ENCODE data around the gene SLF1.

SLF1 gene

DNA sequence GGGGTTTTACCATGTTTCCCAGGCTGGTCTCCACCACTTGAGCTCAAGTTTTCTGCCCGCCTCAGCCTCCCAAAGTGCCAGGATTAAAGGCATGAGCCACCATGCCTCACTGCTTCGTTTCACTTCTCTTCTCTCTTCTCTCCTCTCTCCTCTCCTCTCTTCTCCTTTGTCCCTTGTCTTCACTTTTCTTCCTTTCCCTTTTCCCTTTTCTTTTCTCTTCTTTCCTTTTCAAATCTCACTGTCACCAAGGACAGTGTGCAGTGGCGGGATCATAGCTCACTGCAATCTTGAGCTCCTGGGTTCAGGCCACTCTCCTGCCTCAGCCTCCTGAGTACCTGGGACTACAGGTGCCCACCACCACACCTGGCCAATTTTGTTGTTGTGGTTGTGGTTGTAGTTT lies 49.5 kb downstream of the SLF1 start:
- DNase-seq = no peak

- no peak for DNase-seq
These were observed 52.3 kb downstream of the SLF1 start for GRCh38 chr5:94670726-94671125.

DNA sequence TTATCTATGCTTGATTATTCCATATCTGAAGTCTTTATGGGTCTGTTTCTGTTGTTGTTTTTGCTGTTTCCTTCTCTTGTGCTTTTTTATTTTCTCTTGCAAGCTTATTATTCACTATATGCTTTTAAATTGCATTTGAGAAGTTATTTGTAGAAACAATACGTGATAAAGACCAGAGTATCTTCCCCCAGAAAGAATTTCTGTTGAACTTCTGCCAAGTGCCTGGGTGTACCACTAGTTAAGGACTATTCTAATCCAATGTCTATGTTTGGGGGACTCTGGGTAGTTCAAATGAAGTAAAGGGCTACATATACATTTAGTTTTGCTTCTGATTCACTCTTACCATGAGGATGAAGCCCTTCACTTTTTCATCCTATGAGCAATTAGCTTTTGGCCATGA lies 54.3 kb downstream of the SLF1 start:
- DNase-seq = no peak

- DNase-seq = no peak
These were observed 56.3 kb downstream of the SLF1 start for GRCh38 chr5:94674490-94675382.

- DNase-seq = no peak
These were observed 57.6 kb downstream of the SLF1 start for GRCh38 chr5:94675965-94676618.

DNA sequence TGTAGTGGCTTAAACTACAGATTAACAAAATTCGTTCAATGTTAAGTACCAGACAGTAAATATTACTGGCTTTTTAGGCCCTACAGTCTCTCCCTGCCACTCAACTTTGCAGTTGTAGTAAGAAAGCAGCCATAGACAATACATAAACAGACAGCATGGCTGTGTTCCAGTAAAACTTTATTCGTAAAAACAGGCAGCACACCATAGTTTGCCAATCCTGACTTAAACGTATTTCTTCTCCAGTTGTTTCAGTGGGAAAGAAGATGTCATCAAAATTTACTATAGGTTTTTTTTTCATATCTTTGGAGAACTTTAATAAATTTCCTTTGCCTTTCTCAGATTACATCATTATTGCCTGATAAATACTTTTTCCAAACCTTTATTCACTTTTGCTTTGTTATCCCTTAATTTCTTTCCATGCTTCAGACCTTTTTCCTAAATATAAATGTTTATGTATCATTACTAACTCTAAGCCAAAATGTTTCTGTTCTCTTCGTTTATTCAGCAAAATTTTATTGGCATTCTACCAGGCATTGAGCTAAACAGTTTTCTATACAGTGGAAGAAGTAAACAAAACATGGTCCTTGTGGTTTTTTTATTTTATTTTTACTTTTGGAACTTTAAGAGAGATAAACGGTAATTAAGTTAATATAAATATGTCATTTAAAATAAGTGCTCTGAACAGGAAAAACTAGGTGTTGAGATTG lies 64.5 kb downstream of the SLF1 start:
- no peak for DNase-seq

GRCh38 chr5:94689908-94690307 lies 71.4 kb downstream of the SLF1 start:
- no peak for DNase-seq

DNA sequence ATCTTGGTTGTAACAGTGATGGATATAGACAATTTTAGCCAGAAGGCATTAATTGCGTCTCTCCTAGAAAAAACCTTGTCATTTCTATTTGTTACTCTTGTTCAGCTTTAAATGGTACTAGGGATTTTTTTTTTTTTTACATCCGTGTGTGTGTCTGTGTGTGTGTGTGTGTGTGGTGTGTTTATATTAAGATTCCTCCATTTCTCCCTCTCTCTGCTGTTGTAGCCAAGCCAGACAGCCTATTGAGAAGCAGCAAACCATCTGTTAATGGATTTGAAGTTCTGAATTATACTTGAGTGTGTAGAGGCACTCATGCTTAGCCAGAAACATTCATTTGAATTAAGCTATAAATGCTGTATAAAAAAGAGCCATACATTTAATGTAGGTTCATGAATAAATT lies 72.3 kb downstream of the SLF1 start:
- DNase-seq = no peak

- DNase-seq = no peak
These were observed 72.8 kb downstream of the SLF1 start for GRCh38 chr5:94691291-94691690.

DNA sequence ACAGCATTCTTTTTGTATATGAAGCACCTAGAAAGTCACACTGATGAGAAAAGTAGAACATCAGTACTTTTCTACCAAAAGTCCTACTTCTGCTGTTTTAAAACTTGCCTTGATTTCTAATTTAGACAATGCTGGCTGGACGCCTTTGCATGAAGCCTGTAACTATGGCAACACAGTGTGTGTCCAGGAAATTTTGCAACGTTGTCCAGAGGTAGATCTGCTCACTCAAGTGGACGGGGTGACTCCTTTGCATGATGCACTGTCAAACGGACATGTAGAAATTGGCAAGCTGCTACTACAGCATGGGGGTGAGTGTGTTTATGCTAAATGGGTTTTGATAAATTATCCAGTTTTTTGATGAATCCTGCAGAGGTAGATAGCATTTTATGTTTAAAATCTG lies 73.5 kb downstream of the SLF1 start:
- no peak for DNase-seq

DNA sequence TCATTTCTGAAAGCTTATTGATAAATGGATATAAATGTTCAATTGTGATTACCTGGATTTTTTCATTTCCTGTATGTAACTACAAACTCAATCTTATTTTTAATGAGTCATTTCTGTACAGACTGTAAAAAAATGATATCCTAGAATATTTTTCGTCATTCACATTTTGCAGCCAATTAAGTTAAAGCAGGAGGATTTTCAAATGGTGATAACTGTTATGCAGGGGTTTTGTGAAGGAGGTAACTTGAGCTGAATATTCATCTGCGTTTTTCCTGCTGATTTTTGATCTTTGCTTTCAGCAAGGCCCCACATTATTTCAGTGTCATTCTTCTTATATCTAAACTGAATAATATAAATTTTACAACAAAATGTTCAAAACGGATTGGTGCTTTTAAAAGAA lies 74.1 kb downstream of the SLF1 start:
- DNase-seq = no peak

DNA sequence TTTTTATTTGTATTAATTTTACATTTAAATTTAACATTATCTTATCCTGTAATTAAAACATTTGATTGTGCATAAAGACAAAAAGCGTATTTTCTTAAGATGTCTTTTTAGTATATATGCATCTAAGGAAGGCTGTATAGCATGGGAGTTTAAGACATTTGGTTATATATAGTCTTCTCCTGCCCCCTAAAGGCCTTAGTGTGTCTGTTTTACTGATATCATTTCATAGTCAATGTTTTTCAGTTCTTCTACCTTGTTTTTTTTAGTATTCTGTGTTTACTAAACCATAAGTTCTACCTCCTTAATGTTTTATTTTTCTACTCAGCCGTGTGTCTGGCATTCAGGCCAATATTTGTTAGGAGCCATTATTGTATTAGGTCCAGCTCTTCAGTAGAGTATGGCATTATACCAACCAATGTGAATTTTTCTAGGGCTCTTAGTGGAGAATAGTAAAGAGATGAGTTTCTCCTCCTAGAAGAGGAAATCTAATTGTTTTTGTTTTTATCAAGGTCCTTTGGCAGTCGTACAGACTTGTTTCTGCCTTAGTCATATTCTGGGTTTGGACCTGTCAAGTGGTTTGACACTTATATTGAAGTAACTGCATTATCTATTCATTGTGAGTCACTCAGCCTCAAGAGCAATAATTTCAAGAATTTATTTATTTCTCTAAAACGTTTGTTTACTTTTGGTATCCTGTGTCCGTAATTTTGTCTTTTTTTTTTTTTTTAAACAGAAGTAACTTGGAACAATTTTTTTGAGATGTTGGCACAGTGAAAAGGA lies 74.8 kb downstream of the SLF1 start:
- DNase-seq = no peak

DNA sequence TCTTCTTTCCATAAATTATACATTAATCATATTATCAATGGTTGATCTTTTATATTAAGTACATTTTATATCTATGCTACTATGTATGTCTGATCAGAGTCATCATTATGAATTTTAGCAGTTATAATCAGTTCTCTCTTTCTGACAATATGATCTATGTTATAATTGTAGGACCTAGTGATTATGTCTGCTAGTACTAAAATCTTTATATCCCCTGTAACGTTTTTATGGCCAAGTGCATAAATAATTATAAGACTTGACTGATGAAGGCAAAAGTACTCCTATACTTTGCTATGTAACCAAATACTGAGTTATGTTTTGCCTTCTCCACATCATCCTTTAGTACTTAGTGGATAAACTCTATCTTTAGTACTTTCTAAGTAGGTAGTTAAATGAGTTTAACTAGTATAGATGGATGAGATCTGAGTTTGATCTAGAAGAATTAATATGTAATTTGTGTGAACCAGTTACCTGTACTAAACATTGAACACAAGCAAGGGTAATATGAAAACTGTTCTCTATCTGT lies 75.4 kb downstream of the SLF1 start:
- no peak for DNase-seq

GRCh38 chr5:94694671-94695070 lies 76.2 kb downstream of the SLF1 start:
- DNase-seq = no peak

- DNase-seq = no peak
These were observed 79.7 kb downstream of the SLF1 start for GRCh38 chr5:94698197-94698596.

- DNase-seq = no peak
These were observed 81.1 kb downstream of the SLF1 start for GRCh38 chr5:94699562-94699961.

DNA sequence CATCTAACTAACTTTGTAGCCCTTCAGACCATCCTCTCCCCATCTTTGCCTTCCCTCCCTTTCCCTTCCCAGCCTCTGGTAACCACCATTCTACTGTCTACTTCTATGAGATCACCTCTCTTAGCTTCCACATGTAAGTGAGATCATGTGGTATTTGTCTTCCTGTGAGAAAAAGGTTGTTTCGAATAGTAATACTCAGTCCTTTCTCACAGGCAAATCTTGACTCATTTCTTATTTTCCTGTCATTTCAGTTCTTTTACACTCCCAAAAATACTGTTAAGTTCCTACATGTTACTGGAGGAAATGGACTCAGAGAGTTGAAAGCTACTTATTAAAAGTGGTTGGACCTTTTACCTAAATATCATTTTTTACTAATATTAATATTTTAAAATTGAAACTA lies 82.1 kb downstream of the SLF1 start:
- no peak for DNase-seq

DNA sequence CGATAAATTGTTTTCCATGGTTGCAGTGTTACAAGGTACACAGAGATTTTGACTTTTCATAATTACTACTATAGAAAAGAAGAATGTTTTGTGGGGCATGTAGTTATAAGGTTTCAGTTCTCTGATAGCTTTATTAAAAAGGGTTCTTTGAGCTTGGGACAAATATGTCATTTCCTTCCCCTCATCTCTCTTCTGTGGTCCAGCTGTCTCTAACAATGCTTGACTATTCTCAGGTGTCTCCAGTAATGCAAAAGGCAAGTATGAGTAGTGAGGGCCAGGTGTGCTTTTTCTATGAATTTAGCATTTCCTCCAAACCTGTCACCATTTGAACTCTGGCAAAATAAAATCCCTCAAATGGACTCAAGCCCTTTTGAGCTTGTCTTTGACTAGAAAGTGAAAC lies 84.3 kb downstream of the SLF1 start:
- DNase-seq = no peak

DNA sequence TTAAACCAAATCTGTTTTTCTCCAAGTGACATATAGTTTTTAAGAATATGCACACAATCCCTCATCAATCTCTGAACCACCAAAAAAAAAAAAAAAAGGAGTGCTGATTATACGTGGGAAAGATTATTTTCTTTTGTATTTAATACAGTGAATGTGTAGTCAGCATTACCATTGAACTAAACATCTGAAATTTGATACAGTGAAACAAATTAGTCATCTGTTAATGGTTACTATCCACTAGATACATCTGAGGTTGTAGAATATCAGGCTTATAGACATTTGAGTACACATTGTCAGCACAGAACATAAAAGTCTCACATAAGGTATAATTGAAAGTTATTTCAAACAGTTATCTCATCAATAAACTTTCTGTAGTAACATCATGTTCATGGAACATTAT lies 87.0 kb downstream of the SLF1 start:
- no peak for DNase-seq

DNA sequence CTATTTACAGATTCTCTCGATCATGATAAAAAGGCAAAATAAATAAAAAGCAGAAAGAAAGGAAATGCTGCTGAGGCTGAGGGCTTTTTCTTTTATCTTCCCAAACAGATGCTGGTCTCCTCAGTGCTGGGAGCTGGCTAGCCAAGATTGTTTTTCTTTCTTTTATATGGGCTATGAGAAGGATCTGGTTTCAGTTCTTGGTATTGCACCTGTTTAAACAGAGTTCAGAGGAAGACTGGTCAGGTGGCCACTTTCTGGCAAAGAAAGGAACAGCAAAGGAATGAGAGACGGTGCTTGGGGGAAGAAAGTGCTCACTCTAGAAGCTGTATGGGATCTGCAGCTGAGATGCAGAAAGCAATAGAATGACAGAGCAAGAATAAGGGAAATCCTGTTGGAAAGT lies 88.9 kb downstream of the SLF1 start:
- no peak for DNase-seq

DNA sequence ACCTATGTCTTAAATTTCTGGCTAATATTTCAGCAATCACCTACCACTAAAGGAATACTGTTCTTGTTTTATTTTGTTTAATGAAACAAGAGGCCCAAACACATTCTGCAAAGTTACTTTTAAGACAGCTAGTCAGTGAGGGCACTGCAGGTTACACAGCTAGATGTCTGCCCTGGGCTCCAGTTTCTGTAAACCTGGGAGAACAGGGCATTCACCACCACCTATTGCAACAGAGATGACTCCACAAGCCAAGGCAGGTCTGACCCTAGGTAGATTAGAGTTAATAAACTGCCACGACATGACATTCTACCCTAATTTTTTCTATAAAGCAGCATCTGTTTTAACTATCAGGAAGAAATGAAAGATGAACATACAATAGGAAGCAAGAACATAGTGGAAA lies 90.8 kb downstream of the SLF1 start:
- no peak for DNase-seq

- no peak for DNase-seq
These were observed 93.3 kb downstream of the SLF1 start for GRCh38 chr5:94711785-94712184.

GRCh38 chr5:94715768-94716167 lies 97.3 kb downstream of the SLF1 start:
- no peak for DNase-seq

All from DMS153 (cell line).